SK-N-SH treated with all-trans-retinoic acid at 6 μM for 48 hours (cell line): ENCODE results near the gene HSBP1L1.

Experiments
- ATAC-seq: fragments of 200-7000 bp; cut with Tn5 transposase; 3 replicates; pipeline ENCODE4 v1.9.1; 2020; ENCODE audit warnings: mild to moderate bottlenecking, moderate library complexity
- ARNTL ChIP-seq: fragments of 450-650 bp; formaldehyde crosslinking; IDR thresholded peaks from 2 replicates; pipeline ENCODE4 v1.5.0; 2020; ENCODE audit warnings: low read depth, mild to moderate bottlenecking, moderate library complexity, borderline replicate concordance
- BACH2 ChIP-seq: fragments of 250-450 bp; sonication (Bioruptor Pico); IDR thresholded peaks from 2 replicates; pipeline ENCODE4 v1.9.0; 2021; ENCODE audit warnings: mild to moderate bottlenecking, borderline replicate concordance
- CREB5 ChIP-seq: fragments of 250-450 bp; sonication (Bioruptor Pico); IDR thresholded peaks from 2 replicates; pipeline ENCODE4 v1.5.1; 2020; ENCODE audit warnings: low read depth, mild to moderate bottlenecking, moderate library complexity
- CSDC2 ChIP-seq: fragments of 250-450 bp; sonication (Bioruptor Pico); IDR thresholded peaks from 2 replicates; pipeline ENCODE4 v1.5.0; 2020; ENCODE audit warnings: mild to moderate bottlenecking, moderate library complexity
- CSRNP3 ChIP-seq: fragments of 250-450 bp; sonication (Bioruptor Pico); IDR thresholded peaks from 2 replicates; pipeline ENCODE4 v1.5.1; 2021; ENCODE audit warnings: mild to moderate bottlenecking, moderate library complexity
- ESRRG ChIP-seq: fragments of 250-450 bp; sonication (Bioruptor Pico); IDR thresholded peaks from 2 replicates; pipeline ENCODE4 v1.6.1; 2021; ENCODE audit warnings: mild to moderate bottlenecking
- GLIS3 ChIP-seq: fragments of 250-450 bp; sonication (Bioruptor Pico); IDR thresholded peaks from 2 replicates; pipeline ENCODE4 v1.5.0; 2020; ENCODE audit warnings: mild to moderate bottlenecking, moderate library complexity
- ISL1 ChIP-seq: fragments of 250-450 bp; sonication (Bioruptor Pico); IDR thresholded peaks from 2 replicates; pipeline ENCODE4 v2.1.2; 2022; ENCODE audit warnings: mild to moderate bottlenecking, moderate library complexity
- OSR1 ChIP-seq: fragments of 250-450 bp; sonication (Bioruptor Pico); IDR thresholded peaks from 2 replicates; pipeline ENCODE4 v1.8.0; 2022; ENCODE audit warnings: moderate library complexity, mild to moderate bottlenecking, inconsistent platforms
- PATZ1 ChIP-seq: fragments of 250-450 bp; sonication (Bioruptor Pico); IDR thresholded peaks from 2 replicates; pipeline ENCODE4 v1.8.0; 2020; ENCODE audit warnings: mild to moderate bottlenecking, moderate library complexity, borderline replicate concordance
- POU6F1 ChIP-seq: fragments of 250-450 bp; sonication (Bioruptor Pico); IDR thresholded peaks from 2 replicates; pipeline ENCODE4 v1.8.0; 2021; ENCODE audit warnings: low read depth, mild to moderate bottlenecking, moderate library complexity, borderline replicate concordance
- PPARA ChIP-seq: fragments of 250-450 bp; sonication (Bioruptor Pico); IDR thresholded peaks from 2 replicates; pipeline ENCODE4 v1.5.0; 2020; ENCODE audit warnings: mild to moderate bottlenecking, borderline replicate concordance
- RARB ChIP-seq: fragments of 250-450 bp; sonication (Bioruptor Pico); IDR thresholded peaks from 2 replicates; pipeline ENCODE4 v1.8.0; 2021; ENCODE audit warnings: mild to moderate bottlenecking, moderate library complexity
- SNAI2 ChIP-seq: fragments of 250-450 bp; sonication (Bioruptor Pico); IDR thresholded peaks from 2 replicates; pipeline ENCODE4 v1.5.0; 2020; ENCODE audit warnings: mild to moderate bottlenecking, moderate library complexity
- TCF4 ChIP-seq: fragments of 250-450 bp; sonication (Bioruptor Pico); IDR thresholded peaks from 2 replicates; pipeline ENCODE4 v1.8.0; 2021; ENCODE audit warnings: mild to moderate bottlenecking, moderate library complexity, borderline replicate concordance
- TOX ChIP-seq: fragments of 250-450 bp; sonication (Bioruptor Pico); IDR thresholded peaks from 2 replicates; pipeline ENCODE4 v1.8.0; 2021; ENCODE audit warnings: mild to moderate bottlenecking, moderate library complexity, borderline replicate concordance
- TSHZ2 ChIP-seq: fragments of 250-450 bp; sonication (Bioruptor Pico); IDR thresholded peaks from 2 replicates; pipeline ENCODE4 v1.5.0; 2020; ENCODE audit warnings: mild to moderate bottlenecking, moderate library complexity
- ZC3H10 ChIP-seq: fragments of 250-450 bp; sonication (Bioruptor Pico); IDR thresholded peaks from 2 replicates; pipeline ENCODE4 v1.5.1; 2021; ENCODE audit warnings: mild to moderate bottlenecking, moderate library complexity
- ZFP3 ChIP-seq: fragments of 250-450 bp; sonication (Bioruptor Pico); IDR thresholded peaks from 2 replicates; pipeline ENCODE4 v1.5.0; 2020; ENCODE audit warnings: mild to moderate bottlenecking, moderate library complexity
- ZFP30 ChIP-seq: fragments of 450-650 bp; formaldehyde crosslinking; IDR thresholded peaks from 2 replicates; pipeline ENCODE4 v1.5.0; 2022; ENCODE audit warnings: mild to moderate bottlenecking, moderate library complexity
- ZNF565 ChIP-seq: fragments of 450-650 bp; formaldehyde crosslinking; conservative IDR thresholded peaks from 2 replicates; pipeline ENCODE4 v1.5.0; 2020; ENCODE audit warnings: low read depth, mild to moderate bottlenecking, moderate library complexity
- ZNF70 ChIP-seq: fragments of 450-650 bp; formaldehyde crosslinking; IDR thresholded peaks from 2 replicates; pipeline ENCODE4 v1.5.0; 2020; ENCODE audit warnings: mild to moderate bottlenecking, moderate library complexity

HSBP1L1 gene

GRCh38 chr18:79935925-79936324, 28.5 kb upstream of the HSBP1L1 start:
- no peak for ATAC-seq

GRCh38 chr18:79936641-79937040, 27.8 kb upstream of the HSBP1L1 start:
- no peak for ATAC-seq
- TF ChIP-seq ARNTL (no peak), CSDC2 (CRISPR knock-in tag) (no peak), CREB5 (CRISPR knock-in tag) (no peak), ZNF565 (CRISPR knock-in tag) (no peak), BACH2 (no peak), TOX (CRISPR knock-in tag) (no peak), SNAI2 (CRISPR knock-in tag) (no peak), PATZ1 (no peak), CSRNP3 (CRISPR knock-in tag) (no peak), ESRRG (CRISPR knock-in tag) (no peak), ISL1 (CRISPR knock-in tag) (no peak), RARB (no peak), GLIS3 (CRISPR knock-in tag) (no peak)

More at GRCh38 chr18:79935925-79936324, 28.5 kb upstream of the HSBP1L1 start:
- TF ChIP-seq CSDC2 (CRISPR knock-in tag) (no peak), PPARA (no peak), ZC3H10 (CRISPR knock-in tag) (no peak), ISL1 (CRISPR knock-in tag) (no peak), POU6F1 (CRISPR knock-in tag) (no peak), ARNTL (no peak), ZFP30 (CRISPR knock-in tag) (no peak), ZFP3 (no peak), ZNF565 (CRISPR knock-in tag) (no peak), CREB5 (CRISPR knock-in tag) (no peak), TCF4 (CRISPR knock-in tag) (no peak)

GRCh38 chr18:79937103-79937860, 27.2 kb upstream of the HSBP1L1 start:
- no peak for ATAC-seq
- no peak for TF ChIP-seq RARB
- TF ChIP-seq OSR1 (CRISPR knock-in tag): no peak
- no peak for TF ChIP-seq ZNF70 (CRISPR knock-in tag)
- TF ChIP-seq SNAI2 (CRISPR knock-in tag): no peak
- no peak for TF ChIP-seq TSHZ2 (CRISPR knock-in tag)
- no peak for TF ChIP-seq ZC3H10 (CRISPR knock-in tag)
- TF ChIP-seq CSRNP3 (CRISPR knock-in tag): no peak
- no peak for TF ChIP-seq PATZ1
- TF ChIP-seq ZNF565 (CRISPR knock-in tag): no peak
